AG08396 (cell line): ENCODE data around the gene COL6A5.
"Not testable (repeated sequence)": the region's sequence is repeated elsewhere in the genome, so short reads cannot be mapped to it uniquely, and the experiment has no call there.

Experiments
- DNase-seq: peaks from one replicate; pipeline ENCODE4 v3.0.0; 2012; ENCODE audit warnings: low spot score, mixed read lengths

Gene COL6A5

DNA sequence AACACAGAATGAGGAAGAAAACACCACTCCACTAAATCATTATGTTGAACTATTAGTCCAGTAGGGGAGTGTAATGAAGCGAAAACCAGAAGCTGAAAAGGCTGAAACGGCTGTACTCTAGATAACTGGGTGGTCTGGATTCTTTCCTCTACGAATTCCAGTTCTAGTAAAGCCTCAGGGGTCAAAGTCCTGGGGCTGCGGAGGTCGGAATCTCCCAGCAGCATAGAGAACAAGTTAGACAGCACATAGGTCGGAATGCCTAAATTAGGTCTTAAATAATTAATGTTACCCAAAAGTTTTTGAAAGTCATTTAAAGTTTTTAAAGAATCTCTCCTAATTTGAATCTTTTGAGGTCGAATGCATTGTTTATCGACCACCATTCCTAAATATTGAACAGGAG, 102.7 kb downstream of the COL6A5 start:
- DNase-seq: not testable (repeated sequence)

DNA sequence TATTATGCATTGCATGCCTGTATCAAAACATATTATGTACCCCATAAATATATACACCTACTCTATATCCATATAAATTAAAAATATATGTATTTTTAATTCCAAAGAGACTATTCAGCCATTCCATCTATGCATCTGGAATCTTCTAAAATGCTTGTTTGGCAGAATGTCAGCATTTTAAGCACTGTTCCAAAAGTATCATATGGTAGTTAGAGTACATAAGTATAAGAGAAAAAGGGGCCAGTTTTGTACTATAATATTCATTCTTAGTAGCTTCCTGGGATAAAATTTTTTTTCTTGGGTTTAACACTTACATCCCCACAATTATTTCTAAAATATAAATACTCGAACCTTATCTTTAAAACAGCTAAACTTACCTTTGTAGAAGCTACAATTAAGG, 111.1 kb downstream of the COL6A5 start:
- no peak for DNase-seq

DNA sequence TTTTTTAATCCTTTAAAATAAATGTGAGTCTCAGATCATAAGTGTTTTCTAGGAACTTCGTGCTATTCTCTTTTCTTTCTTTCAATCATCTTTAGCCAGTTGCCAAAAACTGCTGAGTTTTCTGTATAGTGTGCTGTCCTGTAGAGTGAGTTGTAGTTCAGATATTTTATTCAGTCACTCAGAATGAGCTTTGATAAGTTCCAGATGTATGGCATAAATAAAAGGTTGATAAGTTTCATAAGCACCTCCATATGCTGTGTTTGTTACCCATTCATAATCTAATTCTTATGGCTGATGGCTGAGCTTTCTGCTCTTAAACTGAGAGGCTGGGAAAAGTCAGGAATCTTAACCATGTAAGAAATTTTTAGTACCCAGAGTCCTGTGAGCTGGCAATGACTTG, 112.2 kb downstream of the COL6A5 start:
- no peak for DNase-seq

DNA sequence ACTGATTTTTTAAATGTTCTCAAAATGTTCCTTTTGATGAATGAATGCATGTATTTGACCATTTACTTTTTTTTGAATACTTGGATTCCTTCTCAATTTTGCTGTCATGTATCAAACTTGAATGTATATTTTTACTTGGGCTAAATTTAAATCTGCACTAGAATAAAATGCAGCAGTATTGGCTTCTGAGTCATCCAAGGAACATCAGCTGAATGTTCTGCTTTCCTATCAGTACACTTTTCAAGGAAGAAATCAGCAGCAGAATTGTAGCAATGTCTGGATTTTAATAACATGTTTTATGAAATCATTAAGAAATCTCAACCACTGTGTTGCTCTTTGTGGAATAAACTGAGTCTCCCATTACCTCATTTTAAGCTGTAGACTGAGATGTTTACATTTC, 114.5 kb downstream of the COL6A5 start:
- DNase-seq: no peak

DNA sequence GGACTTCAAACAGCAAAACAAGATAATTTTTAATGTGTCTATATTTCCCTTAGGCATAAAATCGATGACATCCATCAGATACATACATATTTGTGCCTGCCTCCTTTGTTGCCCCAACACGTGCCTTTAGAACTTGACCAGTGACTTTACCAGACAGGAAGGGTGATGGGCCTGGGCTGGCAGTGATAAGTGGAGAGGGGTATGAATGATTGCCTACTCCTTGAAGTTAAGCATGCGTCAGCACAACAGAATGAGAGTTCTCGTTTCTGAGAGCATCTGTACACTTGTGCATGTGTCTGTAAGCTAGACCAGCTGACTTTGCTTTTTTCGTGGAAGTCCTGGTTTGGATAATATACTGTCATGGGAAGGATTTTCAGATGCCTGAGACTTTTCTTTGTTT, 116.6 kb downstream of the COL6A5 start:
- no peak for DNase-seq

DNA sequence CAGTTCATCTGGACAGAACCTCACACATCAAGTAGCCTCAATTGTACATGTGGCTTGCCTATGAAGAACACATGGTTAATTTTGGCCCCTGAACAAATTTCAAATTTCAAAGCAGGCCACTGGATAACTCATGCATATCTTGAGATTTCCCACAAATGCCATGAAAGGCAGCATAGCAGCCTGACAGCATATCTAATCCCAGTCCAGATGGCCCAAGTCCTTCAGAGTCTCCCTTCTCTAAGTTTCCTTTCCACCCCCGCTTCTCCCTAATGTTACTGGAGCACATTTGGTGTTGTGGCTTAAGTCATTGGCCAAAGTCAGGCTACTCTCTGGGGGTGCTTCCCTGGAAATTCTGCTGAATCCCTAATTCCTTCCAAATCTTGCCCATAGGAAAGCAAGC, 117.7 kb downstream of the COL6A5 start:
- no peak for DNase-seq

DNA sequence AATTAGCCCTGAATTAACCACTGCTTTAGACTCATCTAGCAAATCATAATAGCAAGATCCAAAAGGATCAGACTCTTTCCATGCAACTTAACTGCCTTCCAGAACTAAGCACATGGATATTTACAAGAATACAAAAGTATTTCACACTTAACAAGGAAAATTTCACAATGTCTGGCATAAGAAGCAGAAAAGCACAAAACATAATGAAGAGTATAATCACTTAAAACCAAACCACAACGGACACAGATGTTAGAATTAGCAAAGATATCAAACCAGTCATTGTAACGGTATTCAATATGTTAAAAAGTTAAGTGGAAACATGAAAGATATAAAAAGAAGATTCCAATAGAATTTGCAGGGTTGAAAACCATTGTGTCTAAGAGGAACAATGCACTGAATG, 120.0 kb downstream of the COL6A5 start:
- DNase-seq: no peak

DNA sequence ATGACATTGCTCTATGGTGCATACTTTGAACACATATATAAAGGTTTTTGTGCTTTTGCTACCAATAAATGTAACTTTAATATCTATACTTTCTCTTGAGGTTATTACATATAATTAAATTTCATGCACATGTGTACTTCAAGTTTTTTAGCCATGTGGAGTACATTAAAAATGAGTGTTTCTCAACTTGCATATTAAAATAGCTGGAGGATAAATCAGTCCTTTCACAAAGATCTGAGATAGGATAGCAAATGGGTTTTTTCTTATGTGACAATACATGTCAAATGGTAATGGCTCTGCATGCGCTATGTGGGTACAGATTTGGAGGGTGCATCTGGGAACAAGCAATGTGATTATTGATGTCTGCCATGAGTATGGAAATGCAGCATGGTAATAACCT, 122.8 kb downstream of the COL6A5 start:
- DNase-seq: no peak

DNA sequence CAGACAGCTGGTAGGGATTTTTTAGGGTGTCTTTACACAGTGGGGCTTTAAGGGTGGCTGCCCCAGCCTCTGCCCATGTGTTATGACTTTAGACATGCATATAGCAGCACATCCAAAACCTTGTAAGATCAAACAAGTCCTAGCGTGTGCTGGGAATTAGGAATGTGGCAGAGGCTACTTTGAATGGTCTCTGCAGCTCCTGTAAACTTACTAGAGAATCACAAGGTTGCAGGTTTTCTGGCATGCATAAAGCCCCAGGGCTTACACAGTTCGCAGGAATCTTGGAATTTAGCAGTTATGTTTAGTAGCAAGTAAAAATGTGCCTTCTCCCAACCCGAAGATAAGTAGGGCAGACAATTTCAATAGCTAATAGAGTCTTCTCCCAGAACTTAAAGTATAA, 124.7 kb downstream of the COL6A5 start:
- no peak for DNase-seq

DNA sequence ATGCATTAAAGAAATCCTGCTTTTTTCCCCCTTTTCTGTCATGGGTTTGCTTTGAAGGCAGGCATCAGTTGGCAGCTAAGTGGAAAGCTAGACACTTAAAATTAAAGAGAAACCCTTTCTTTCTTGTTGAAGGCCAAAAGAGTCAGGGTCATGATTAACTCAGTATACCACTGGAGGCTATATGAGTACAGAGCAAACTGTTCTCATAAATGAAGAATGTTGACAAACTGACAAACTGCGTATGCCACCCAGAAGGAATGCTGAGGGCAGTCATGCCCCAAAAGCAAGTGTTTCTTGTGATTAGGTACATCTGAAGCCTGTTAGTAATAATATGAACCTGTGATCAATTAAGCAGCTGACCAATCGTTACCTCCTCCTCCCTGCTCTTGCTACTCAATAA, 127.9 kb downstream of the COL6A5 start:
- no peak for DNase-seq

DNA sequence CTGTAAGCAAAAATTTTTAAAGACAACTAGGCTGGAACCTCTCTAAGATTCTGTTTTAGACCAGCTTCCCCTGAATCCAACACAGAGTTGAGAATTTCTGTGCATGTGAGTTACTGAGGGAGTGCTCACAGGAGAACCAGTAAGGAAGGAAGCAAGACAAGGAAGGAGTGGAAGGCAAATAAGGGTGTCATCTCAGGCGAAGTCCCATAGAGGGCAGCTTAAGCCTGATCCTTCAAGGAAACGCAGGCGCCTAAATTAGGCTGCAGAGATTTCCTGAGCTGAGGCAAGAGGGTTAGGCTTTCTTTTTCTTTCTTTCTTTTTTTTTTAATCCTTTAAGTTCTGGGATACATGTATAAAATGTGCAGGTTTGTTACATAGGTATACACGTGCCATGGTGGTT, 135.3 kb downstream of the COL6A5 start:
- DNase-seq: peak; percentile 29

DNA sequence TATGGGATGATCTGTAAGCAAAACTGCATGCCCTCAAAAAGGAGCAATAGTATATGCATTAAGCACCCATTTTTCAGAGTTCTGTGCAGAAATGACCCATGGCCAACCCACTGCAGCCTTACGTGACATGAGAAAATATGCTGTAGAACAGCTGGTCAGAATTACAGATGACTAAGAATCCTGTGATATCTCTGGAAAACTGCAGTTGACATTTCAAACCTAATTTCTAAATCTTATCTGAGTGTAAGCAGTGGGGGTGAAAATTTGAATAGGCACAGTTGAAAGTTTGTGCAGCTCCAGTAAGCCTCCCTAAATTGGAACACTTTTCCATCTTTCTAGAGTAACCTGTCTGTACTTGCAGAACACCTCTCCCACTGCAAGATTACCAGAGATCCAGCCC, 142.8 kb downstream of the COL6A5 start:
- no peak for DNase-seq

DNA sequence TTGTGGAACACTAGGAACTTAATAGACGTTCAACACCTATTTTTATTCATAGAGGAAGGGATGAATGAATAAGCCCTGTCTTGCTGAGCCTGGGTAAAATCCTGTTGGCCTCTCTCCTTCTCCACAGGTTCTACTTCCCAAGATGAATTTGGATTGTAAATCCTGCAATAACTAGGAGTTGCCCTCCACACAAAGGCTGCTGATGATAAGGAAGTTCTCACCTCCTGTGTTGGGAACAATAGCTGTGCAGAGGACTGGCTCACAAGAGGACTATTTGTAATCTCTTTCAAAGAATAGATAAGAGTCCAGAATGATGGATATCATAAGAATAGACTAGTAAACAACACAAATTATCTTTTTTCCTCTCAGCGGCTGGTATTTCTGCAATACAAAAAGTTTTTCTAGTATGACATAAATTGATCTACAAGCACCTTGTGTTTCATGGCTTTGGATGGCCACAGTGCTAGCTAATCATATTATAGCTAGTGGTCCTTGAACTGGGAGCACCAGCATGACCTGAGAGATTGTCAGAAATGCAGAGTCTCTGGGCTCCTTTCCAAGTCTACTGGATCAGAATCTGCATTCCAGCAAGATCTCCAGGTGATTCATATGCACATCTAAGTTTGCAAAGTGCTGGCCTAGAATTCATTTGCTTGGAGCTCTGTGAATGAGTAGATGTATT, 143.4 kb downstream of the COL6A5 start:
- DNase-seq: no peak

DNA sequence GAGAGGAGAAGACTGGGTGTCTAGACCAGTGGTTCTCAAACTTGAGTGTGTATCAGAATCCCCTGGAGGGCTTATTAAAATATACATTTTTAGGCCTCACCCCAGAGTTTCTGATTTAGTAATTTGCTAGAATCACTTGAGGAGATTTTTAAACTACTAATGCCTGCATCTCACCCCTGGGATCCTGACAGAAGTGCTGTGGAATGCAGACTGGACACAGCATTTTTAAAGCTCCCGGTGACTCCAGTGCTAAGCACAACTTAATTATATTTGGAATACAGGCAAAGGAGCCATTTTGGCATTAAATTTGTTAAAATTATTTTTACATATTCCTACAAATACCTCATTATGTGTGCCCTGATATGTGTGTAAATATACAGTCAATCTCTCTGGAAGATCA, 144.8 kb downstream of the COL6A5 start:
- DNase-seq: no peak

DNA sequence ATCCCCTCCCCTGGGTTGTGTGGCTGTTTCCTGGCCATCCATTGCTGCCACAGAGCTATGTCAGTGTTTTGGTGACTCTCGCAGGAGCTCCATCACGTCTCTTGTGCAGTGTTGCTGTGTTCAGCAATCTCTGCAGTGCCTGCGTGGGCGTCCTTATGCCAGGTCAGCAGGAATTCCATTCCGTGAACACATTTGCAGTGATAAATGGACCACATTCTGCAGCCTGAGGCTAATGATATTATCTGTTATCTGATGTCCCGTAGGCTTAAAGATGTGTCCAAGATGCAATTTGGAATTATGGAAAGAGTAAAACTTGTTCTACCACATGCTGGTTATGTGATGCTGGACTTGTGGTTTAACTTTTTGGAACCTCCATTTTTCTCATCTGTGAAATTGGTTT, 146.0 kb downstream of the COL6A5 start:
- DNase-seq: no peak

DNA sequence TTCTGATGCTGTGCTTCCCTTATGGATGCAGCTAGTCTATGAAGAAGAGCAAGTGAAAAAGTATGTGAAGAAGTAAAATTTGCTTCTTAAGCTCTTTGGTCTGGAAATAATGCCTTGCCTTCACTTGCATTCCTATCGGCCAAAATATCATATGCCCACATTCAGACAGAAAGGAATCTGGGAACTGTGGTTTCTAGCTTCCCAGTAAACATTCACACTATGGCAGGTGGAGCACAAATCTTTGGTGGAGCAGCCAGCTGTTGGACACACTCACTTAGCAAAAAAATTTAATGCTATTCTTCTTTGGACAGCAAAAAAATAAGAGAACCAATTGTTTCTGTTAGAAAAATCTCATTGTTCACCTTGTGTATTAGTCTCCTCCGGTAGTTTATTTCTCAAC, 159.2 kb downstream of the COL6A5 start:
- no peak for DNase-seq

DNA sequence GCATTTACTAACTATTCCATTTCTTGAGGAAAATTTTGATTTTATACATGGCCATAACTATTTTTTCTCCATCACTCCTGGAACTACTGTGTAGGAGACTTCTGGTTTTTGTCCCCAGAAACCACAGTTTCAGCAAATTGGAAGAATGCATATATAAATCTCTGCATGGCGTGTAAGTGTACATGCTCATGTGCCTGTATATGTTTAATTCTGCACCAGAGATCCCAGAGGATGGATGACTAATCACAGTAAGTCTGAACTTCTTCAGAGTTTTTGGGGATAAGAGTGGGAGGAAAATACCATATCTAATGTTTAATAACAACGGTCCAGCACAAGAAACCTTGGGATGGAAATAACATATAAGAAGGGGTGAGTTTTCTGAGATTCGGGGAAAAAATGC, 160.6 kb downstream of the COL6A5 start:
- no peak for DNase-seq

DNA sequence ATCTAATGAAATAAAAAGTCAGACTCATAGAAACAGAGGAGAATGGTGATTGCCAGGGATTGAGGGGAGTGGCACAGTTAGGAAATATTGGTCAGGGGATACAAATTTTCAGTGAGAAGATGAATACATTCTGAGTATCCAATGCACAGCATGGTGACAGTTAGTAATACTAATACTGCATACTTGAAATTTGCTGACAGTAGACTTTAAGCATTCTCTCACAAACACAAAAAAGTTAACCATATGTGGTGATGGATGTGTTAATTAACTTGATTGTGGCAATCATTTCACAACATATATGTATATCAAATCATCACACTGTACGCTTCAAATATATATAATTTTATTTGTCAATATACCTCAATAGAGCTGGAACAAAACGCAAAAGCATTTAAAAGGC, 162.3 kb downstream of the COL6A5 start:
- DNase-seq: no peak

DNA sequence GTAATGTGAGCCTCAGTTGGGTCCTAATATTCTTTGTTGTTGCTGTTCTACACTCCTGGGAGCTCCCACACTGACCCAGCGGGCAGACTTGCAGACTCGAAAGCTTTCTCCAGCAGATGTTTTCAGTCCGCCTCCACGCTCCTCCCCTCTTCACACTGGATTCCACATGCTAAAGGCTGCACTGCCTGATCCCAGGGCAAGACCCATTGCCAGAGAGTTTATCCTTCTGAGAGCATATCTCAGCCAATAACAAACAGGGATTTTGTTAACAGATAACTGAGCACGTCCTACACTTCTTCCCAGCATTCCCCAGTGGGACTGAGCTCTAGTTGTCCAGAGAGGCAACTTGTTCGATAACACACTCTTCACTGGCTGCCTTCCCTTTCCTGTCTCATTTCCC, 163.5 kb downstream of the COL6A5 start:
- no peak for DNase-seq

DNA sequence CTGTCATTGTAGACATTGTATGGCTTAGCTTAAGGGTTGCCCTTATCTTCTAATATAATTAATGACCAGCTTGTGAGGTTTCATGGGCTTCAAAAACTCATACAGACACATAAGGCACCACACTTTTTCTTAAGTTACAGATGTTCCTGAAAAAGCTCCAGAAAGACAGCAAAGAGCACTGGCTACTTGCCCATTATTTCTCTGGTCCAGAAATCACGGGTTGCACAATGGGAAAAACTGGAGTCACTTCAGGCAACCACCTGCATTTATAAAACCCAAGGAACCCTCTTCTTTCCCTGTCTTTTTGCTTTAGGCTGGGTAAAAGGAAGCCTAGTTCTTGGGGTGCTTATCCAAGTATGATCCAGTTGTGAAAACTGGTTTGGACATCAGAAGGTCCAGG, 169.2 kb downstream of the COL6A5 start:
- DNase-seq: no peak

DNA sequence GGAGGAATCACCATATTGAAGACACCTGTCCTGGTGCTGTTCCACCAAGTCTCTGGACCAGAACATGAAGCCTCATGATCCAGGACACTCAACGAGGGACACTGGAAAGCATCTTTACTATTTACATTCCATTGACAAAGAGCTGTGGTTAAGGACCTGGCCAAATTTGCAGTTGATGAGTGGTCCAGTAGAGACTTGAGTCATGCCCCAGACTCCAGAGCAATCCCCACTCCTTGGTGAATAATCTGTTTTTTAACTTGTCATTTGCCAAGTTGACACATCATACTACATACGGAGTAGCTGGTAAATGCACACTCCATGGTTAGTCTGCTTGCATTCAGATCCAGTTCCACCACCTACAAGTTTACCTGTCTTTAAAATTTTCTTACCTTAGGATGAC, 170.3 kb downstream of the COL6A5 start:
- DNase-seq: peak; percentile 34

DNA sequence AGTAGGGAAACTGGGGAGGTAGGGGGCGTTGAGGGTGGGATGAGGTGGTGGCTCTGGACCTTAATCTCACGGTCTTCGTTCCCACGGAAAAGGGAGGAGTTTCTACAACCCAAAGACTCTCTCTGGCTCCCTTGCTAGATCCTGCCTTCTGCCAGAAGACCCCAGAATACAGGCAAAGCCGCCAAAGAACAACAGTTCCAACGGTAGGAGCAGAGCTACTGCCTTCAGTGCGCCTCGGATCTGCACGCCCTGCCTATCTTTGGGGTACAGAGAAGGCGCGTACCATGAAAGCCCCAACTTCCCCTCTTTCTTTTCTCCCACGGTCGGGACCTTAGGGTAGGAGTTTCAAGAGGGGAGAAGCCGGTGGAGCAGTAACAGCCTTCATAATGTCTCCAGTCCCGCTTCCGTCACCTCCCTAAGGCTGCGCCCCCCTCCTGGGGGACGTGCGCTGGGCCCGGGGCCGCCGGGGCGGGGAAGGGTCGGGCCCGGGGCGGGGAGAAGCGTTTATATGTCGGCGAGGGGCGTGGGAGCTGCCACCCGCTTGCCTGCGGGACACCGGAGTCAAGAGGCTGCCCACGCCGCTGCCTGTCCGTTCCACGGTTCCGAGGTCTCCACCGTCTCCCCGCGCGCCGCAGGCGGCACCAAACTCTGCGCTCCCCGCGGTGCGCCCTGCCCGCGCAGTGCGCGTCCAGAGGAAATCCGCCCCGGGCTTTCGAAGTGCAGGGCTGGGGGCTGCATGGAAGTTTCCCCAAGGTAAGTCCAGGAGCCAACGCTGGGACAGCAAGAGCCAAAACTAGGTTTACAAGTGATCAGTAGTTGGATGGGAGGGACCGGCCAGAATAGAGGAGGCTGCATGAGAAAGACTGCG, 171.4 kb downstream of the COL6A5 start, which contains the start of gene COL6A6:
COL6A6 (plus strand) TSS at position 533 of the 868 bp plus-strand sequence. CDS start 43,188 bp downstream, outside the sequence.
- DNase-seq: no peak

DNA sequence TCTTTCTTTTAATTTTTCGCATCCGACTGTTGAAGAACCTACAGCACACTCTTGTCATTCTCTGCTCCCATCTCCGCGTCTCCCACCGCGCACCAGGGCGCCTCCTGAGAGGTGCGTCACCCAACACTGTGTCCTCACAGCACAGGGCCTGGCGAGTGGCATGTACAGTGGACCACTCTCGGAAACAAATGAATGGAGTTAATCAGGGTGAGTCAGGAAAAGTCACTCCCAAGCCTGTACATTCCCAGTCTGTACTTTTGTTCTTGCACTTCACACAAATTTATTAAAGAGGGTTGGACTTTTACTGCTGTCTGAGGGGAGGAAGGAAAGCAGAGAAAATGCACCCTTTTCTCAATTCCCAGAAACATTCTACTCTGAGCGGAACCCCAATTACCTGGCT, 172.1 kb downstream of the COL6A5 start:
- DNase-seq: no peak

DNA sequence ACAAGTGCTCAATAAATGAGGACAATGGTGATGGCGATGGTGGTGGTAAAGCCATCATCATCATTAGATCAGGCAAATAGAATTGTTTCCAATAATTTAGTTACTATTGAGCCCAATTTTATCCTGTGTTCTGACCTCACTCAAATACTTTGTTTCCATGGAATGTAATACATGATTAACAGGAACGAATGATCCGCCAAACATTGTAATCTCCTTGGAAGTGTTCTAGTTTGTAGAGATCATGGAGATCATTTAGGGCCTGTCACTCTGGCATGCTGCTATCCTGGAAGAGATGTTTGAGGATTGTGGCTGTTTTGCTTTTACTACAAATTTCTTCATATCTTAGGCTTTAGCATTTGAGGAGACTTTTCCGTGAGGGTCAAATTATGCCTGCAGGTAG, 174.3 kb downstream of the COL6A5 start:
- DNase-seq: no peak
